ENCODE results near the gene CDRT15. TPM values are rescaled to one million over a fixed set of nuclear protein-coding genes. Genes with fewer than 3 reads are reported as not detected.

CDRT15 gene
- polyA plus RNA-seq, 1 experiment = not detected

GRCh38 chr17:14206891-14207290, 29.8 kb downstream of the CDRT15 start:
- no peak for TF ChIP-seq CTCF (IDR thresholded peaks at IDR 0.05; ENCODE audit: insufficient read depth, low read depth, low read length)
- Histone ChIP-seq H3K27me3 (ENCODE audit: control insufficient read depth, insufficient read depth, low read length) (no peaks in the 10 kb centered on the region), H3K36me3 (ENCODE audit: control insufficient read depth, insufficient read depth, low read length) (peaks cover 5% of the 10 kb centered on the region; the same call in 1 of the 2 replicates), H3K4me3 (ENCODE audit: low read depth, low read length) (no peak overlapping the region)
- ChIA-PET CTCF (interaction anchor here (0.6 to 1.6 kb wide), 3 partner anchors 9 to 19 kb away, joined by 3 to 4 read pairs (median 3); no protein-coding TSS in a partner anchor), POLR2A (no interaction called here)
- no peak for DNase-seq (ENCODE audit: low read depth)

GRCh38 chr17:14205992-14206461, 30.6 kb downstream of the CDRT15 start:
- H3K27me3 ChIP-seq (ENCODE audit: control insufficient read depth, insufficient read depth, low read length) = no peaks in the 10 kb centered on the region
- H3K4me3 ChIP-seq (ENCODE audit: low read depth, low read length) = no peak overlapping the region
- DNase-seq (ENCODE audit: low read depth) = no peak
- ChIA-PET POLR2A (no interaction called here), CTCF (interaction anchor here (1.2 kb wide), 1 partner anchor 8 kb away, joined by 3 read pairs; no protein-coding TSS in a partner anchor)
- peaks cover 5% of the 10 kb centered on the region; the same call in 1 of the 2 replicates for H3K36me3 ChIP-seq (ENCODE audit: control insufficient read depth, insufficient read depth, low read length)
- TF ChIP-seq CTCF (IDR thresholded peaks at IDR 0.05; ENCODE audit: insufficient read depth, low read depth, low read length) = no peak

- no peaks in the 10 kb centered on the region for H3K27me3 ChIP-seq (ENCODE audit: control insufficient read depth, insufficient read depth, low read length)
- no peak overlapping the region for H3K4me3 ChIP-seq (ENCODE audit: low read depth, low read length)
- H3K36me3 ChIP-seq (ENCODE audit: control insufficient read depth, insufficient read depth, low read length) = peaks cover 5% of the 10 kb centered on the region; the same call in 1 of the 2 replicates
- ChIA-PET CTCF (interaction anchor here (1.2 kb wide), 1 partner anchor 8 kb away, joined by 3 read pairs; no protein-coding TSS in a partner anchor), POLR2A (no interaction called here)
- no peak for TF ChIP-seq CTCF (IDR thresholded peaks at IDR 0.05; ENCODE audit: insufficient read depth, low read depth, low read length)
- no peak for DNase-seq (ENCODE audit: low read depth)
These were observed 31.3 kb downstream of the CDRT15 start for GRCh38 chr17:14205380-14205779.

- Histone ChIP-seq H3K4me3 (ENCODE audit: low read depth, low read length) (no peak overlapping the region), H3K27me3 (ENCODE audit: control insufficient read depth, insufficient read depth, low read length) (no peaks in the 10 kb centered on the region), H3K36me3 (ENCODE audit: control insufficient read depth, insufficient read depth, low read length) (peaks cover 4% of the 10 kb centered on the region; the same call in 1 of the 2 replicates)
- ChIA-PET CTCF (no interaction called here), POLR2A (no interaction called here)
- no peak for DNase-seq (ENCODE audit: low read depth)
- TF ChIP-seq CTCF (IDR thresholded peaks at IDR 0.05; ENCODE audit: insufficient read depth, low read depth, low read length) = no peak
These were observed 32.1 kb downstream of the CDRT15 start for GRCh38 chr17:14204546-14204945.

- H3K27me3 ChIP-seq (ENCODE audit: control insufficient read depth, insufficient read depth, low read length) = no peaks in the 10 kb centered on the region
- H3K36me3 ChIP-seq (ENCODE audit: control insufficient read depth, insufficient read depth, low read length) = peaks cover 4% of the 10 kb centered on the region; the same call in 1 of the 2 replicates
- CTCF ChIA-PET = interaction anchor here (1.1 kb wide), 1 partner anchor 101 kb away, joined by 3 read pairs; no protein-coding TSS in a partner anchor
- no peak for TF ChIP-seq CTCF (IDR thresholded peaks at IDR 0.05; ENCODE audit: insufficient read depth, low read depth, low read length)
- POLR2A ChIA-PET = no interaction called here
- DNase-seq (ENCODE audit: low read depth) = no peak
- no peak overlapping the region for H3K4me3 ChIP-seq (ENCODE audit: low read depth, low read length)
These were observed 32.6 kb downstream of the CDRT15 start for GRCh38 chr17:14204084-14204483.

All from BJ (cell line).